GM12878 (cell line): Measurements from ENCODE around the gene OPCML. TPM values are rescaled to one million over a fixed set of nuclear protein-coding genes. Genes with fewer than 3 reads are reported as not detected.

Source experiments
- ASH2L ChIP-seq: fragments of 300-600, 200-600 bp; sonication (generic); IDR thresholded peaks from 2 replicates; pipeline ENCODE4 v1.6.1; 2017; ENCODE audit warnings: low read depth, mild to moderate bottlenecking, borderline replicate concordance
- CBFB ChIP-seq: IDR thresholded peaks from 2 replicates; pipeline ENCODE4 v1.6.1; 2016; ENCODE audit warnings: antibody characterized with exemption, low read depth
- ETV6 ChIP-seq, 2 experiments: fragments of 450-650 bp in 1 of 2; IDR thresholded peaks in 1 of 2; conservative IDR thresholded peaks in 1 of 2; 2 replicates each; pipeline ENCODE4 v1.6.1; 2014; ENCODE audit warnings: antibody characterized with exemption in 1 of 2, borderline replicate concordance in 1 of 2, low read depth in 1 of 2, mild to moderate bottlenecking in 1 of 2, moderate library complexity in 1 of 2
- KLF5 ChIP-seq: fragments of 450-650 bp; IDR thresholded peaks from 2 replicates; pipeline ENCODE4 v1.6.1; 2014; ENCODE audit warnings: mild to moderate bottlenecking; ENCODE audit not compliant: partially characterized antibody
- NKRF ChIP-seq: fragments of 450-650 bp; conservative IDR thresholded peaks from 2 replicates; pipeline ENCODE4 v1.6.1; 2017; ENCODE audit warnings: mild to moderate bottlenecking, moderate library complexity
- PAX8 ChIP-seq: fragments of 450-650 bp; IDR thresholded peaks from 2 replicates; pipeline ENCODE4 v1.6.1; 2017; ENCODE audit warnings: mild to moderate bottlenecking, moderate library complexity
- SIN3A ChIP-seq: IDR thresholded peaks from 2 replicates; pipeline ENCODE4 v1.6.1; 2012; ENCODE audit warnings: low read depth, low read length, improper control_type of control experiment
- SMAD5 ChIP-seq: IDR thresholded peaks from 2 replicates; pipeline ENCODE4 v1.6.1; 2016; ENCODE audit warnings: antibody characterized with exemption, low read depth
- SPI1 ChIP-seq: IDR thresholded peaks from 2 replicates; pipeline ENCODE4 v1.6.1; 2011; ENCODE audit warnings: low read depth, mild to moderate bottlenecking, low read length, moderate library complexity, borderline replicate concordance; ENCODE audit not compliant: insufficient read depth
- SUZ12 ChIP-seq: fragments of 200-600 bp; sonication (generic); IDR thresholded peaks from one replicate; pipeline ENCODE4 v1.6.1; 2018; ENCODE audit warnings: antibody characterized with exemption, mild to moderate bottlenecking; ENCODE audit not compliant: unreplicated experiment
- polyA plus RNA-seq, 11 experiments: library from polyadenylated mRNA; depleted of rRNA in 4 of 11; unstranded in 6 of 11; stranded (reverse) in 5 of 11; fragments of >200 nt; fragmentation: Nextera tagmentation in 4 of 11; fragmentation: Illumina TruSeq in 1 of 11; extraction: Ambion mirVana in 4 of 11; extraction: Trizol in 1 of 11; gene quantifications; 1 replicate in 1 of 11; 2 replicates in 10 of 11; pipeline versions ENCODE4 v1.2.1 to v1.2.3, GENCODE V29; 2011 to 2016; ENCODE audit warnings: inconsistent platforms in 2 of 11, missing spikeins in 2 of 11, low read depth in 1 of 11
- total RNA-seq, 4 experiments: library from RNA; depleted of rRNA in 3 of 4; stranded (reverse); fragments of >200 nt in 3 of 4; fragmentation: Illumina TruSeq in 1 of 4; extraction: Trizol in 1 of 4; gene quantifications; 2 replicates each; pipeline versions ENCODE4 v1.2.1 to v1.2.3, GENCODE V29; 2013 to 2021
- TF ChIP-seq, protein P1 (sequence below): fragments of 450-650 bp; IDR thresholded peaks from 2 replicates; pipeline ENCODE4 v1.6.1; 2017; ENCODE audit warnings: mild to moderate bottlenecking, moderate library complexity
- TF ChIP-seq, protein P2 (sequence below): IDR thresholded peaks from 2 replicates; pipeline ENCODE4 v1.6.1; 2011; ENCODE audit warnings: borderline replicate concordance, low read depth, mild to moderate bottlenecking, moderate library complexity, mixed read lengths, low read length; ENCODE audit not compliant: insufficient read depth; ENCODE audit errors: extremely low read length
- TF ChIP-seq, protein P3 (sequence below): IDR thresholded peaks from 2 replicates; pipeline ENCODE4 v1.6.1; 2012; ENCODE audit warnings: low read depth, low read length, improper control_type of control experiment

OPCML gene
- total and polyA plus RNA-seq, 10 of the 15 experiments (the other 5 are each of a cell fraction or from before 2014, with no cell fraction given) = 0.84 TPM; not detected in 9

DNA sequence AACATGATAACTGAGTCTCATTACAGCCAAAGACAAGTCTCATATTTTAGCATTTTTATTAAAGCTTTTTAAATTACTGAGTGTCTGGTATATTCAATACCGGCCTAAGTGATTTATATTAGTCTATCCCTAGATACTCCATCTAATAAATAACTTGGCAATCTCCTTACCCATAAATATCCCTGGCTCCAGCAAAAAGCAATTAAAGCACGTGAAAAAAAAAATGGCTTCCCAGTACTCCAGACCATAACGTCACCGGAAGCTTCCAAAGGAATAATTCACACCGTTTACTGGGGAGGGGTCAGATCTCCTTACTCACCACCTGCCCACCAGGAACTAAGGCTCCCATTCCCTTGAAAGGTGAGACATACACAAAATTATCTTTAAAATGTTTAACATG, 988.3 kb downstream of the OPCML start (continued):
- TF ChIP-seq, protein P1, sequence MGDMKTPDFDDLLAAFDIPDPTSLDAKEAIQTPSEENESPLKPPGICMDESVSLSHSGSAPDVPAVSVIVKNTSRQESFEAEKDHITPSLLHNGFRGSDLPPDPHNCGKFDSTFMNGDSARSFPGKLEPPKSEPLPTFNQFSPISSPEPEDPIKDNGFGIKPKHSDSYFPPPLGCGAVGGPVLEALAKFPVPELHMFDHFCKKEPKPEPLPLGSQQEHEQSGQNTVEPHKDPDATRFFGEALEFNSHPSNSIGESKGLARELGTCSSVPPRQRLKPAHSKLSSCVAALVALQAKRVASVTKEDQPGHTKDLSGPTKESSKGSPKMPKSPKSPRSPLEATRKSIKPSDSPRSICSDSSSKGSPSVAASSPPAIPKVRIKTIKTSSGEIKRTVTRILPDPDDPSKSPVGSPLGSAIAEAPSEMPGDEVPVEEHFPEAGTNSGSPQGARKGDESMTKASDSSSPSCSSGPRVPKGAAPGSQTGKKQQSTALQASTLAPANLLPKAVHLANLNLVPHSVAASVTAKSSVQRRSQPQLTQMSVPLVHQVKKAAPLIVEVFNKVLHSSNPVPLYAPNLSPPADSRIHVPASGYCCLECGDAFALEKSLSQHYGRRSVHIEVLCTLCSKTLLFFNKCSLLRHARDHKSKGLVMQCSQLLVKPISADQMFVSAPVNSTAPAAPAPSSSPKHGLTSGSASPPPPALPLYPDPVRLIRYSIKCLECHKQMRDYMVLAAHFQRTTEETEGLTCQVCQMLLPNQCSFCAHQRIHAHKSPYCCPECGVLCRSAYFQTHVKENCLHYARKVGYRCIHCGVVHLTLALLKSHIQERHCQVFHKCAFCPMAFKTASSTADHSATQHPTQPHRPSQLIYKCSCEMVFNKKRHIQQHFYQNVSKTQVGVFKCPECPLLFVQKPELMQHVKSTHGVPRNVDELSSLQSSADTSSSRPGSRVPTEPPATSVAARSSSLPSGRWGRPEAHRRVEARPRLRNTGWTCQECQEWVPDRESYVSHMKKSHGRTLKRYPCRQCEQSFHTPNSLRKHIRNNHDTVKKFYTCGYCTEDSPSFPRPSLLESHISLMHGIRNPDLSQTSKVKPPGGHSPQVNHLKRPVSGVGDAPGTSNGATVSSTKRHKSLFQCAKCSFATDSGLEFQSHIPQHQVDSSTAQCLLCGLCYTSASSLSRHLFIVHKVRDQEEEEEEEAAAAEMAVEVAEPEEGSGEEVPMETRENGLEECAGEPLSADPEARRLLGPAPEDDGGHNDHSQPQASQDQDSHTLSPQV = no peak
- TF ChIP-seq NKRF (no peak), KLF5 (no peak), SIN3A (no peak), SPI1 (no peak), ETV6 (conservative IDR thresholded peaks at IDR 0.05 in 1 of 2, IDR thresholded peaks at IDR 0.05 in 1 of 2; ENCODE audit: borderline replicate concordance in 1 of 2, low read depth in 1 of 2) (no peak), SMAD5 (no peak), PAX8 (no peak), ASH2L (no peak), SUZ12 (no peak), CBFB (no peak)
- TF ChIP-seq, protein P2, sequence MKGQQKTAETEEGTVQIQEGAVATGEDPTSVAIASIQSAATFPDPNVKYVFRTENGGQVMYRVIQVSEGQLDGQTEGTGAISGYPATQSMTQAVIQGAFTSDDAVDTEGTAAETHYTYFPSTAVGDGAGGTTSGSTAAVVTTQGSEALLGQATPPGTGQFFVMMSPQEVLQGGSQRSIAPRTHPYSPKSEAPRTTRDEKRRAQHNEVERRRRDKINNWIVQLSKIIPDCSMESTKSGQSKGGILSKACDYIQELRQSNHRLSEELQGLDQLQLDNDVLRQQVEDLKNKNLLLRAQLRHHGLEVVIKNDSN = no peak
- TF ChIP-seq, protein P3, sequence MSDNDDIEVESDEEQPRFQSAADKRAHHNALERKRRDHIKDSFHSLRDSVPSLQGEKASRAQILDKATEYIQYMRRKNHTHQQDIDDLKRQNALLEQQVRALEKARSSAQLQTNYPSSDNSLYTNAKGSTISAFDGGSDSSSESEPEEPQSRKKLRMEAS = no peak
